Activated CD4-positive, alpha-beta T cell treated with anti-CD3 and anti-CD28 coated beads for 4 hours (primary cell): ENCODE measurements around the gene RNF4.
"Not testable (repeated sequence)": the region's sequence is repeated elsewhere in the genome, so short reads cannot be mapped to it uniquely, and the experiment has no call there.

ENCODE experiments used
- DNase-seq, 2 donors: peaks; one replicate each; pipeline ENCODE4 v3.0.0-alpha.2; 2020

RNF4 gene

DNA sequence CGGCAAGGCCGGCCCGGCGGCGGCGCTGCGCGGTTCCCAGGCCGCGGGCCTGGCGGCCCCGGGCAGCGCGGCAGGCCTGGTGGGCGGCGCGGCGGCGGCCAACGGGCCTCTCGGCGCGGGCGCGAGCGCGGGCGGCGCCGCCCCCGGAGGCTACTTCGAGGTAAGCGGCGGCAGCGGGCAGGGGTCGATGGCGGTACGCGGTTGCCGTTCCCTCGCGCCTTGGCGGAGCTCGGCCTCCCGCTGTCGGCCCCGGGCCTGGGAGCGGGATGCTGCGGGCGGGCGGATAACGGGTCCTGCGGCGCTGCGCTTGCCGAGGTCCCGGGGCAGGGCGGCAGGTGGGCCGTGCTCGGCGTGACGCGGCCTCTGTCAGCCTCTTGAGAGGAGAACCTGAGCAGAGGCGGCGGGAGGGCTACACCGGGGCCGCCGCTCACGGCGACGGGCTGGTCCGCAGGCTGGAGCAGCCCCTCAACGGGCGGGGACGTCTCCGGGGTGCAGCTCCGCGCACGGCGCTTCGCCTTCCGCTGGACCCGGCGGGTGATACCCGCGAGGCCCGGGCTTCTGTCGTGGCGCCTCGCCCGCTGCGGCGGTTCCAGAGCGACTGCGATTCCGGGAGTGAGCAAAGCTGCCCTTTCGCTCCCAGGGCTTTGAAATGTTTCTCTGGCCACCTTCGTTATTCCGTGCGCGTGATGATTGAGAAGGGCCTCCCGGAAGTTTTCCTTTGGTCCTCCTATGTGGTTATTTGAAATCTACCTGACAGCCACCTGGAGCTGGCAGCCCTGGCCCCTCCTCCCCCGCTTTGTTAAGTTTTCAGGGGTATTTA, 68.3 kb downstream of the RNF4 start:
- peak; percentile 43 to 52 for DNase-seq

GRCh38 chr4:2543580-2544191, 74.8 kb downstream of the RNF4 start:
- DNase-seq, result not testable (repeated sequence)

DNA sequence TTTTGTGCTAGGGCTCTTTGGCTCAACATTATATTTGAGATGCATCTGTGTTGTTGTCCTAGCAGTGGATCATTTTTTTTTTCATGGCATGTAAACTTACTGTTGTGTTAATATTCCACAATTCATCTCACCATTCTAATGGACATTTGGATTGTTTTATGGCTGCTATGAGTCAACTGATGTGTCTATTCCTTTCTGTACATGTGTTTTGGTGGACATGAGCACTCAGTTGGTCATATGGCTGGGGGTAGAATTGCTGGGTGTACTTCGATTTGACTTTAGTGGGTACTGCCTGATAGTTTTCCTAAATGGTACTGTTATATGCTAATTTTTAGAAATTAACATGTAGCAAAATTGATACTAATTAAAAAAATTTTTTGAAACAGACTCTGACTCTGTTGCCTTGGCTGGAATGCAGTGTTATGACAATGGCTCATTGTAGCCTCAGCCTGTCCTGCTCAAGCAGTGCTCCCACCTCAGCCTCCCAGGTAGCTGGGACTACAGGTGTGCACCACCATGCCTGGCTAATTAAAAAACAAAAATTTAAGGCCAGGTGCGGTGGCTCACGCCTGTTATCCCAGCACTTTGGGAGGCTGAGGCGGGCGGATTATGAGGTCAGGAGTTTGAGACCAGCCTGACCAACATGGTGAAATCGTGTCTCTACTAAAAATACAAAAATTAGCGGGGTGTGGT, 76.6 kb downstream of the RNF4 start:
- DNase-seq, result no peak

DNA sequence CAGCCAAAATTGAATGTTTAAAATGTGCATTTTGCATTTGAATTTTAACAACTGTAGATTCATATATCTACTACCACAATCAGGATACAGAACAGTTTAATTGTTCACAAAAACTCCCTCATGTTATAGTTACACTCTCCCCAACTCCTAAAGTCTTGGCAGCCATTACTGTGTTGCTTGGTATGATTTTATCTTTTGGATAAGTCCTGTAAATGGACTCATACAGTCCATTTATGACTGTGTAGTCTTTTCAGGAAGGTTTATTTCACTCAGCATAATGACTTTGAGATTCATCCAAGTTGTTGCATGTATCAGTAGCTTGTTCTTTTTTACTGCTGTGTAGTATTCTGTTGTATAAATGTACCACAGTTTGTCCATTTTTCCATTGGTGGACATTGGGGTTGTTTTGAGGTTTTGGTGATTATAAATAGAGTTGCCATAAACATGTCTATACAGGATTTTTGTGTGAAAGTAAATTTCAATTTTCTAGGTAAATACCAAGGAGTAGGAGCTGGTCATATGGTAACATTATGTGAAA, 77.4 kb downstream of the RNF4 start:
- DNase-seq, result no peak

GRCh38 chr4:2546961-2547691, 78.2 kb downstream of the RNF4 start:
- not testable (repeated sequence) for DNase-seq

GRCh38 chr4:2551118-2551517, 82.2 kb downstream of the RNF4 start:
- DNase-seq, result no peak

GRCh38 chr4:2552806-2553205, 83.9 kb downstream of the RNF4 start:
- no peak for DNase-seq

GRCh38 chr4:2558301-2558700, 89.4 kb downstream of the RNF4 start:
- DNase-seq, result no peak

GRCh38 chr4:2560167-2560566, 91.3 kb downstream of the RNF4 start:
- DNase-seq, result no peak
